IPS-18a (cell line): ENCODE measurements around the gene RPS6KB2.
"Not testable (repeated sequence)": the region's sequence is repeated elsewhere in the genome, so short reads cannot be mapped to it uniquely, and the experiment has no call there.

Source experiments
- H3K27ac ChIP-seq: one replicate; pipeline ENCODE4 v1.5.1; 2013; ENCODE audit warnings: low read length
- H3K27me3 ChIP-seq: one replicate; pipeline ENCODE4 v1.6.1; 2013; ENCODE audit warnings: mild to moderate bottlenecking, low read length; ENCODE audit not compliant: control insufficient read depth, insufficient read depth
- H3K36me3 ChIP-seq: one replicate; pipeline ENCODE4 v1.6.1; 2013; ENCODE audit warnings: low read depth, low read length; ENCODE audit not compliant: control insufficient read depth
- H3K4me1 ChIP-seq: one replicate; pipeline ENCODE4 v1.6.1; 2013; ENCODE audit warnings: low read depth, low read length; ENCODE audit not compliant: control insufficient read depth
- H3K4me3 ChIP-seq: one replicate; pipeline ENCODE4 v1.5.1; 2013; ENCODE audit warnings: low read length
- H3K9ac ChIP-seq: one replicate; pipeline ENCODE4 v1.6.1; 2013; ENCODE audit warnings: mild to moderate bottlenecking, low read length, moderate library complexity
- H3K9me3 ChIP-seq: one replicate; pipeline ENCODE4 v1.6.1; 2013; ENCODE audit warnings: low read depth, low read length; ENCODE audit not compliant: control insufficient read depth

RPS6KB2 gene

GRCh38 chr11:67427364-67427859 lies 882 bp upstream of the RPS6KB2 start:
- H3K4me3 ChIP-seq, result peak overlapping the region; percentile 92
- not testable (repeated sequence) for H3K27ac ChIP-seq, H3K4me1 ChIP-seq, H3K9me3 ChIP-seq, H3K36me3 ChIP-seq, H3K27me3 ChIP-seq
- H3K9ac ChIP-seq, result peak overlapping the region; percentile 65

GRCh38 chr11:67429038-67429668 lies 859 bp downstream of the RPS6KB2 start:
- peak overlapping the region; percentile 80 for H3K9ac ChIP-seq
- no peaks in the 10 kb centered on the region for H3K27me3 ChIP-seq
- H3K27ac ChIP-seq, result no peak overlapping the region
- no peaks in the 10 kb centered on the region for H3K9me3 ChIP-seq
- peaks cover 13% of the 10 kb centered on the region for H3K36me3 ChIP-seq
- H3K4me1 ChIP-seq, result no peaks in the 10 kb centered on the region
- peak overlapping the region; percentile 92 for H3K4me3 ChIP-seq

DNA sequence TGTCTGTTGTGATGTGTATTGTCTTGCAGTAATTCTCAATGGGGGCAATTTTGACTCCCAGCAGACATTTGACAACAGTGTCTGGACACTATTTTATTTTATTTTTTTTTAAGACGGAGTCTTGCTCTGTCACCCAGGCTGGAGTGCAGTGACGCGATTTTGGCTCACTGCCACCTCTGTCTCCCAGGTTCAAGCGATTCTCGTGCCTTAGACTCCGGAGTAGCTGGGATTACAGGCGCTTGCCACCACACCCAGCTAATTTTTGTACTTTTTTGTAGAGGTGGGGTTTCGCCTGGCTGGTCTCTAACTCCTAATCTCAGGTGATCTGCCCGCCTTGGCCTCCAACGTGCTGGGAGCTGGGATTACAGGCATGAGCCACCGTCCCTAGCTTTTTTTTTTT lies 1.4 kb downstream of the RPS6KB2 start:
- Histone ChIP-seq H3K4me3 (peak overlapping the region; percentile 92), H3K9ac (no peak overlapping the region), H3K27ac (no peak overlapping the region), H3K4me1 (no peaks in the 10 kb centered on the region), H3K36me3 (peaks cover 19% of the 10 kb centered on the region), H3K9me3 (no peaks in the 10 kb centered on the region), H3K27me3 (no peaks in the 10 kb centered on the region)

DNA sequence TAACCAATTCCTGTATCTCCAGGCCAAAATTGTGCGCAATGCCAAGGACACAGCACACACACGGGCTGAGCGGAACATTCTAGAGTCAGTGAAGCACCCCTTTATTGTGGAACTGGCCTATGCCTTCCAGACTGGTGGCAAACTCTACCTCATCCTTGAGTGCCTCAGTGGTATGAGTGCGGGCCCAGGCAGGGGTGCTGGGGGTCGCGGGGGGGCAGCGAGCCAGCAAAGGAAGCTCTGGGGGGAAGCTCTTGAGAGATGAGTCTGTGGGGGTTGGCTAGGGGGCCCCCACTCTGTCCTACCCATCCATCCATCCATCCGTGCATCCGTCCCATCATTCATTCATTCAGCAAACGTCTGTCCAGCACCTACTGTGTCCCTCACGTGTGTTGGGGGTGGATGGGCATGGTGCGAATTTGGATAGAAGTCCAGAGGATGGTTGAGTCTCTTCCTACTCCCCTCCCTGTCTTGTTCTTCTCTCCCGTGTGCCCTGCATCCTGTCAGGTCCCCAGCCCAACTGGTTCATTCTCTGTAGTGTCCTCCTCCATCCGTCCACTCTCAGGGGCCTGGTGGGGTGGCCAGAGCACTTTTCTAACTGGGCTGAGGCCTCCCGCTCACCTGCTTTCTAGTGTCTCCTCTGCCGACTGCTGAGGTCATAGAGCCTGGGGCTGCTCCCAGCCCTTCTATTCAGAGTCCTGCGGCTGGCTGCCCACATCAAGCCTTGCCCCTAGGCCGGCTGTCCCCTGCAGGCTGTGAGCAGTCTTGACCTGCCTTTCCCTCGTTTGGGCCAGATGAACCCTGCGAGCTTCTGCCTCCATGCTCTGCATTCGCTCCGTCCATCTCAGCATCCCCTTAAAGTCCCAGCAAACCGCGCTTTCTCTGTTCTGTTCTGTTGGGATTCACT lies 3.3 kb downstream of the RPS6KB2 start:
- Histone ChIP-seq H3K4me1 (no peaks in the 10 kb centered on the region), H3K4me3 (no peak overlapping the region), H3K9ac (no peak overlapping the region), H3K27me3 (no peaks in the 10 kb centered on the region), H3K9me3 (no peaks in the 10 kb centered on the region), H3K36me3 (peaks cover 19% of the 10 kb centered on the region), H3K27ac (no peak overlapping the region)

- Histone ChIP-seq H3K36me3 (peaks cover 22% of the 10 kb centered on the region), H3K27ac (no peak overlapping the region)
Measured at GRCh38 chr11:67432655-67433349, 4.5 kb downstream of the RPS6KB2 start.

GRCh38 chr11:67433536-67434394 lies 5.5 kb downstream of the RPS6KB2 start:
- H3K4me1 ChIP-seq, result no peaks in the 10 kb centered on the region
- H3K36me3 ChIP-seq, result peaks cover 24% of the 10 kb centered on the region
- no peaks in the 10 kb centered on the region for H3K9me3 ChIP-seq
- no peaks in the 10 kb centered on the region for H3K27me3 ChIP-seq
- H3K4me3 ChIP-seq, result no peak overlapping the region
- H3K27ac ChIP-seq, result no peak overlapping the region
- no peak overlapping the region for H3K9ac ChIP-seq

More at GRCh38 chr11:67432655-67433349, 4.5 kb downstream of the RPS6KB2 start:
- H3K9ac ChIP-seq, result no peak overlapping the region
- H3K4me1 ChIP-seq, result no peaks in the 10 kb centered on the region
- H3K4me3 ChIP-seq, result no peak overlapping the region
- H3K27me3 ChIP-seq, result no peaks in the 10 kb centered on the region
- no peaks in the 10 kb centered on the region for H3K9me3 ChIP-seq

GRCh38 chr11:67434395-67434881 lies 6.1 kb downstream of the RPS6KB2 start:
- Histone ChIP-seq H3K4me1 (no peaks in the 10 kb centered on the region), H3K27me3 (no peaks in the 10 kb centered on the region), H3K4me3 (no peak overlapping the region), H3K9me3 (no peaks in the 10 kb centered on the region), H3K9ac (no peak overlapping the region), H3K27ac (no peak overlapping the region), H3K36me3 (peaks cover 24% of the 10 kb centered on the region)

- H3K9me3 ChIP-seq, result no peaks in the 10 kb centered on the region
- no peak overlapping the region for H3K4me3 ChIP-seq
- H3K27me3 ChIP-seq, result no peaks in the 10 kb centered on the region
- H3K27ac ChIP-seq, result no peak overlapping the region
- no peak overlapping the region for H3K9ac ChIP-seq
- H3K4me1 ChIP-seq, result no peaks in the 10 kb centered on the region
- H3K36me3 ChIP-seq, result peaks cover 24% of the 10 kb centered on the region
Measured at GRCh38 chr11:67435031-67435726, 6.9 kb downstream of the RPS6KB2 start.

- Histone ChIP-seq H3K4me3 (no peak overlapping the region), H3K4me1 (no peaks in the 10 kb centered on the region), H3K27ac (no peak overlapping the region), H3K27me3 (no peaks in the 10 kb centered on the region), H3K36me3 (peaks cover 30% of the 10 kb centered on the region), H3K9me3 (no peaks in the 10 kb centered on the region), H3K9ac (no peak overlapping the region)
Measured at GRCh38 chr11:67435727-67436458, 7.6 kb downstream of the RPS6KB2 start.
